Mucosa of descending colon (tissue), 3 donors: ENCODE results near the gene HSBP1. TPM values are rescaled to one million over a fixed set of nuclear protein-coding genes. Genes with fewer than 3 reads are reported as not detected.

Experiments
- ATAC-seq: fragments of 200-7000 bp; cut with Tn5 transposase; one replicate; pipeline ENCODE4 v1.9.1; 2020; ENCODE audit warnings: mild to moderate bottlenecking, moderate library complexity
- DNase-seq, 3 donors: peaks; one replicate each; pipeline ENCODE4 v3.0.0-alpha.2; 2020
- H3K36me3 ChIP-seq: fragments of 200-600 bp; one replicate; pipeline ENCODE4 v1.8.0; 2021; ENCODE audit warnings: low read depth, mild to moderate bottlenecking
- H3K4me1 ChIP-seq: fragments of 200-600 bp; one replicate; pipeline ENCODE4 v1.8.0; 2021; ENCODE audit warnings: low read depth, mild to moderate bottlenecking
- H3K4me3 ChIP-seq: fragments of 200-600 bp; one replicate; pipeline ENCODE4 v1.8.0; 2021; ENCODE audit warnings: mild to moderate bottlenecking
- H3K9me3 ChIP-seq: fragments of 200-600 bp; one replicate; pipeline ENCODE4 v1.8.0; 2021; ENCODE audit warnings: mild to moderate bottlenecking
- CTCF ChIP-seq: fragments of 200-600 bp; IDR thresholded peaks from one replicate; pipeline ENCODE4 v1.8.0; 2022; ENCODE audit warnings: antibody characterized with exemption, mild to moderate bottlenecking
- intact Hi-C, 2 donors: fragments of 100-400 bp; cut with DNase I in 1 of 2; cut with micrococcal nuclease in 1 of 2; formaldehyde crosslinking; loops; one replicate each; pipeline versions ENCODE4 v1.11.0 to v1.11.1; 2022; cut with DNase I, micrococcal nuclease
- total RNA-seq, 3 donors: library from RNA; stranded (reverse); fragmentation: NEBNext Ultra II Directional in 2 of 3; extraction: Animal tissue kit (Norgen Biotek cat#: 25700) in 2 of 3; gene quantifications; one replicate each; pipeline versions ENCODE4 v1.2.1 to v1.2.4, GENCODE V29; 2021 to 2023
- donor health status: DM: no; HTN: no; CAD: no; lungs with moderate emphysema.
- donor health status: DM: no; HTN: no; CAD: no.
- donor health status: DM: no; HTN: yes; CAD: no.

HSBP1 gene
- total RNA-seq, 3 donors from 2014 or later: 76.9 to 89.2 (median 78.9) TPM

- DNase-seq (no peak), ATAC-seq (no peak)
- no peak for TF ChIP-seq CTCF
- Histone ChIP-seq H3K4me1 (no peaks in the 10 kb centered on the region), H3K4me3 (no peak overlapping the region), H3K9me3 (no peaks in the 10 kb centered on the region), H3K36me3 (no peaks in the 10 kb centered on the region)
- intact Hi-C loops: no loop called here
These were observed 46.1 kb downstream of the HSBP1 start for GRCh38 chr16:83853834-83854233.

- Histone ChIP-seq H3K36me3 (no peaks in the 10 kb centered on the region), H3K4me3 (no peak overlapping the region), H3K4me1 (no peaks in the 10 kb centered on the region), H3K9me3 (no peaks in the 10 kb centered on the region)
- DNase-seq: no peak
- intact Hi-C loops: no loop called here
- no peak for ATAC-seq
- TF ChIP-seq CTCF: no peak
These were observed 46.6 kb downstream of the HSBP1 start for GRCh38 chr16:83854420-83854819.

GRCh38 chr16:83856792-83857191 is 49.0 kb downstream of the HSBP1 start:
- H3K36me3 ChIP-seq: no peaks in the 10 kb centered on the region
- no peak for ATAC-seq

GRCh38 chr16:83859265-83859664 is 51.5 kb downstream of the HSBP1 start:
- H3K9me3 ChIP-seq: no peaks in the 10 kb centered on the region
- no peak overlapping the region for H3K4me3 ChIP-seq
- H3K36me3 ChIP-seq: no peaks in the 10 kb centered on the region
- H3K4me1 ChIP-seq: no peaks in the 10 kb centered on the region
- TF ChIP-seq CTCF: no peak
- DNase-seq: no peak
- no peak for ATAC-seq
- intact Hi-C loops: no loop called here

More at GRCh38 chr16:83856792-83857191, 49.0 kb downstream of the HSBP1 start:
- Histone ChIP-seq H3K4me3 (no peak overlapping the region), H3K4me1 (no peaks in the 10 kb centered on the region), H3K9me3 (no peaks in the 10 kb centered on the region)
- intact Hi-C loops: no loop called here
- TF ChIP-seq CTCF: no peak
- no peak for DNase-seq

GRCh38 chr16:83862661-83863060 is 54.9 kb downstream of the HSBP1 start:
- Histone ChIP-seq H3K36me3 (no peaks in the 10 kb centered on the region), H3K4me3 (no peak overlapping the region), H3K9me3 (no peaks in the 10 kb centered on the region), H3K4me1 (no peaks in the 10 kb centered on the region)
- ATAC-seq (no peak), DNase-seq (no peak)
- no peak for TF ChIP-seq CTCF
- intact Hi-C loops: no loop called here

GRCh38 chr16:83863682-83864081 is 55.9 kb downstream of the HSBP1 start:
- H3K4me1 ChIP-seq: no peaks in the 10 kb centered on the region
- no peak for ATAC-seq
- H3K4me3 ChIP-seq: no peak overlapping the region
- intact Hi-C loops: no loop called here
- no peaks in the 10 kb centered on the region for H3K36me3 ChIP-seq
- no peaks in the 10 kb centered on the region for H3K9me3 ChIP-seq
- no peak for DNase-seq
- no peak for TF ChIP-seq CTCF
